ENCODE results near the gene ZPBP2. TPM values are rescaled to one million over a fixed set of nuclear protein-coding genes. Genes with fewer than 3 reads are reported as not detected.
"Not testable (repeated sequence)": the region's sequence is repeated elsewhere in the genome, so short reads cannot be mapped to it uniquely, and the experiment has no call there.

The ZPBP2 gene
- total RNA-seq, 1 donor from 2014 or later: not detected

GRCh38 chr17:39848600-39848999, 19.4 kb upstream of the ZPBP2 start:
- no peaks in the 10 kb centered on the region for H3K79me2 ChIP-seq (ENCODE audit: insufficient read depth, low read length)
- H3K9me3 Mint-ChIP-seq (ENCODE audit: unreplicated experiment): no peaks in the 10 kb centered on the region

GRCh38 chr17:39850186-39850585, 17.8 kb upstream of the ZPBP2 start:
- H3K4me3 ChIP-seq (ENCODE audit: insufficient read depth, low read depth, low read length); H3K4me2 ChIP-seq (ENCODE audit: low read length); H4K20me1 ChIP-seq (ENCODE audit: insufficient read depth, low read length); H3K9ac ChIP-seq (ENCODE audit: low read length); FAIRE-seq; H3K36me3 Mint-ChIP-seq (ENCODE audit: low read depth, unreplicated experiment); H2AFZ ChIP-seq (ENCODE audit: low read depth, low read length); H3K27ac Mint-ChIP-seq (ENCODE audit: unreplicated experiment); H3K9me3 Mint-ChIP-seq (ENCODE audit: unreplicated experiment); H3K9me3 ChIP-seq (ENCODE audit: insufficient read depth, low read depth, low read length); H3K4me1 ChIP-seq (ENCODE audit: insufficient read depth, low read length); H3K4me1 Mint-ChIP-seq (ENCODE audit: low read depth, unreplicated experiment); H3K36me3 ChIP-seq (ENCODE audit: insufficient read depth, low read length); DNase-seq (ENCODE audit: low read depth); H3K27me3 Mint-ChIP-seq (ENCODE audit: low read depth, unreplicated experiment); H3K27ac ChIP-seq (ENCODE audit: low read depth, low read length); H3K79me2 ChIP-seq (ENCODE audit: insufficient read depth, low read length); H3K4me3 Mint-ChIP-seq (ENCODE audit: unreplicated experiment): not testable (repeated sequence)
- peaks cover 23% of the 10 kb centered on the region for H3K27me3 ChIP-seq (ENCODE audit: insufficient read depth, low read length)

More at GRCh38 chr17:39848600-39848999, 19.4 kb upstream of the ZPBP2 start:
- Mint-ChIP-seq H3K27me3 (ENCODE audit: low read depth, unreplicated experiment) (no peaks in the 10 kb centered on the region), H3K27ac (ENCODE audit: unreplicated experiment) (no peak overlapping the region), H3K36me3 (ENCODE audit: low read depth, unreplicated experiment) (no peaks in the 10 kb centered on the region), H3K4me3 (ENCODE audit: unreplicated experiment) (no peak overlapping the region), H3K4me1 (ENCODE audit: low read depth, unreplicated experiment) (no peaks in the 10 kb centered on the region)
- Histone ChIP-seq H3K9me3 (ENCODE audit: insufficient read depth, low read depth, low read length) (no peaks in the 10 kb centered on the region), H3K36me3 (ENCODE audit: insufficient read depth, low read length) (no peaks in the 10 kb centered on the region), H2AFZ (ENCODE audit: low read depth, low read length) (no peak overlapping the region), H3K4me3 (ENCODE audit: insufficient read depth, low read depth, low read length) (no peak overlapping the region), H3K4me1 (ENCODE audit: insufficient read depth, low read length) (no peaks in the 10 kb centered on the region), H4K20me1 (ENCODE audit: insufficient read depth, low read length) (no peaks in the 10 kb centered on the region), H3K4me2 (ENCODE audit: low read length) (no peak overlapping the region), H3K9ac (ENCODE audit: low read length) (no peak overlapping the region), H3K27me3 (ENCODE audit: insufficient read depth, low read length) (peaks cover 24% of the 10 kb centered on the region), H3K27ac (ENCODE audit: low read depth, low read length) (no peak overlapping the region)
- no peak for DNase-seq (ENCODE audit: low read depth)
- FAIRE-seq: no peak
- TF ChIP-seq CTCF (IDR thresholded peaks at IDR 0.05; ENCODE audit: insufficient read depth, low read depth, low read length) (no peak), EZH2 (IDR thresholded peaks at IDR 0.05; ENCODE audit: insufficient read depth, low read length) (no peak)

- Mint-ChIP-seq H3K36me3 (ENCODE audit: low read depth, unreplicated experiment) (no peaks in the 10 kb centered on the region), H3K9me3 (ENCODE audit: unreplicated experiment) (no peaks in the 10 kb centered on the region), H3K4me1 (ENCODE audit: low read depth, unreplicated experiment) (no peaks in the 10 kb centered on the region), H3K27ac (ENCODE audit: unreplicated experiment) (no peak overlapping the region), H3K4me3 (ENCODE audit: unreplicated experiment) (no peak overlapping the region), H3K27me3 (ENCODE audit: low read depth, unreplicated experiment) (no peaks in the 10 kb centered on the region)
- H3K79me2 ChIP-seq (ENCODE audit: insufficient read depth, low read length): no peaks in the 10 kb centered on the region
- DNase-seq (ENCODE audit: low read depth) (no peak), FAIRE-seq (no peak)
- no peaks in the 10 kb centered on the region for H3K4me1 ChIP-seq (ENCODE audit: insufficient read depth, low read length)
- no peak overlapping the region for H2AFZ ChIP-seq (ENCODE audit: low read depth, low read length)
- no peak overlapping the region for H3K4me2 ChIP-seq (ENCODE audit: low read length)
- peaks cover 26% of the 10 kb centered on the region for H3K27me3 ChIP-seq (ENCODE audit: insufficient read depth, low read length)
- H4K20me1 ChIP-seq (ENCODE audit: insufficient read depth, low read length): no peaks in the 10 kb centered on the region
- no peaks in the 10 kb centered on the region for H3K36me3 ChIP-seq (ENCODE audit: insufficient read depth, low read length)
- no peak overlapping the region for H3K27ac ChIP-seq (ENCODE audit: low read depth, low read length)
- H3K9ac ChIP-seq (ENCODE audit: low read length): no peak overlapping the region
- no peaks in the 10 kb centered on the region for H3K9me3 ChIP-seq (ENCODE audit: insufficient read depth, low read depth, low read length)
- TF ChIP-seq CTCF (IDR thresholded peaks at IDR 0.05; ENCODE audit: insufficient read depth, low read depth, low read length) (no peak), EZH2 (IDR thresholded peaks at IDR 0.05; ENCODE audit: insufficient read depth, low read length) (no peak)
- H3K4me3 ChIP-seq (ENCODE audit: insufficient read depth, low read depth, low read length): no peak overlapping the region
Measured at GRCh38 chr17:39852239-39852638, 15.8 kb upstream of the ZPBP2 start.
